Aorta (tissue), 5 donors: ENCODE results near the gene OR2T11. TPM values are rescaled to one million over a fixed set of nuclear protein-coding genes. Genes with fewer than 3 reads are reported as not detected.
"Not testable (repeated sequence)": the region's sequence is repeated elsewhere in the genome, so short reads cannot be mapped to it uniquely, and the experiment has no call there.

ENCODE experiments used
- ATAC-seq: fragments of 200-7000 bp; cut with Tn5 transposase; one replicate; pipeline ENCODE4 v1.9.1; 2022; ENCODE audit warnings: moderate library complexity; ENCODE audit not compliant: low FRiP score
- DNase-seq, 2 donors: peaks; one replicate each; pipeline ENCODE4 v3.0.0-alpha.2; 2020
- H3K27ac ChIP-seq, 2 donors: one replicate each; pipeline ENCODE4 v1.5.1; 2013; ENCODE audit warnings: low read length in 2 of 2, mild to moderate bottlenecking in 2 of 2, moderate library complexity in 2 of 2, control low read depth in 1 of 2, inconsistent platforms in 1 of 2, low read depth in 1 of 2
- H3K27me3 ChIP-seq, 2 donors: one replicate each; pipeline ENCODE4 v1.6.1; 2013; ENCODE audit warnings: control low read depth in 1 of 2, low read length in 1 of 2, mild to moderate bottlenecking in 1 of 2, moderate library complexity in 1 of 2; ENCODE audit not compliant: insufficient read depth in 2 of 2, control insufficient read depth in 1 of 2
- H3K36me3 ChIP-seq, 2 donors: one replicate each; pipeline ENCODE4 v1.6.1; 2013; ENCODE audit warnings: control low read depth in 1 of 2, low read length in 1 of 2, mild to moderate bottlenecking in 1 of 2; ENCODE audit not compliant: insufficient read depth in 2 of 2, control insufficient read depth in 1 of 2
- H3K4me1 ChIP-seq, 2 donors: one replicate each; pipeline ENCODE4 v1.6.1; 2013; ENCODE audit warnings: low read length in 2 of 2, control low read depth in 1 of 2, mild to moderate bottlenecking in 1 of 2, moderate library complexity in 1 of 2; ENCODE audit not compliant: insufficient read depth in 2 of 2, control insufficient read depth in 1 of 2
- H3K4me3 ChIP-seq, 2 donors: one replicate each; pipeline ENCODE4 v1.5.1; 2013; ENCODE audit warnings: low read length in 2 of 2, control low read depth in 1 of 2, mild to moderate bottlenecking in 1 of 2
- H3K9me3 ChIP-seq: one replicate; pipeline ENCODE4 v1.6.1; 2013; ENCODE audit warnings: mild to moderate bottlenecking, low read length; ENCODE audit not compliant: control insufficient read depth
- WGBS, 2 donors: extraction: QIAGEN DNeasy Blood & Tissue Kit; methylation state at CpG; one replicate each; pipeline ENCODE4 v1.1.7; 2013; 5-methylcytosine and 5-hydroxymethylcytosine counted together
- intact Hi-C, 2 donors: fragments of 100-400 bp; cut with DNase I; formaldehyde crosslinking; loops; one replicate each; pipeline versions ENCODE4 v1.14.2 to v1.15.0; 2022
- long read RNA-seq, 2 donors: library from polyadenylated mRNA; unstranded; transcript quantifications; one replicate each; pipeline ENCODE4 v2.0.0, GENCODE V29; 2020 to 2021
- polyA plus RNA-seq, 2 donors: library from polyadenylated mRNA; stranded (reverse); fragments of 200-250 nt; gene quantifications; one replicate each; pipeline ENCODE4 v1.2.3, GENCODE V29; 2013
- total RNA-seq, 2 donors: library from RNA; stranded (reverse); fragmentation: NEBNext Ultra II Directional; extraction: Animal tissue kit (Norgen Biotek cat#: 25700); gene quantifications; one replicate each; pipeline ENCODE4 v1.2.1, GENCODE V29; 2021
- donor health status: healthy with polysubstance abuse.
- donor health status: Bipolar disorder and iron deficiency.
- donor health status: DM: no; HTN: no; CAD: no.
- donor health status: DM: no; HTN: no; CAD: no.
- donor health status: DM: yes; HTN: yes; CAD: no.

OR2T11 gene, protein sequence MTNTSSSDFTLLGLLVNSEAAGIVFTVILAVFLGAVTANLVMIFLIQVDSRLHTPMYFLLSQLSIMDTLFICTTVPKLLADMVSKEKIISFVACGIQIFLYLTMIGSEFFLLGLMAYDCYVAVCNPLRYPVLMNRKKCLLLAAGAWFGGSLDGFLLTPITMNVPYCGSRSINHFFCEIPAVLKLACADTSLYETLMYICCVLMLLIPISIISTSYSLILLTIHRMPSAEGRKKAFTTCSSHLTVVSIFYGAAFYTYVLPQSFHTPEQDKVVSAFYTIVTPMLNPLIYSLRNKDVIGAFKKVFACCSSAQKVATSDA
- total RNA-seq: not detected
- not detected for polyA plus RNA-seq
- long read RNA-seq, donor 1: 0 reads
- long read RNA-seq, donor 2: 0 reads

DNA sequence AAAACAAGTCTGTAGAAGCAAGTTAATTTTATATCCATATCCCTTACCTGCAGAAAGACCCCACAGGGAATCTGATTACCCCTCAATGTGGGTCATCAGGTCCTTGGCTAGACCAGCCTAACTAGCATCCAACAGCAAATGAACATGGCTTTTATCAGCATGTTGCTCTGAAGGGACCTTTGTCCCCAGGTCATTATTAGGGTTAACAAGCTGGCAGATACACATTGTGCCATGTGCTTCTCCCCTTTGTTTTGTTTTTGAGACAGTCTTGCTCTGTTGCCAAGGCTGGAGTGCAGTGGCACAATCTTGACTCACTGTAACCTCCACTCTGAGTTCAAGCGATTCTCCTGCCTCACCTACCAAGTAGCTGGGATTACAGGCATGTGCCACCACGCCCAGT, at the start of gene OR2T11:
OR2T11 (minus strand) TSS at position 101 of the 400 bp plus-strand sequence. CDS start 7,963 bp downstream, outside the sequence.
- H3K36me3 ChIP-seq, H3K9me3 ChIP-seq, H3K4me3 ChIP-seq, H3K27ac ChIP-seq, intact Hi-C loops, H3K4me1 ChIP-seq, DNase-seq, H3K27me3 ChIP-seq, ATAC-seq: not testable (repeated sequence)
- WGBS, 2 donors: no CpG with 5 or more reads among the region's 2 CpGs

DNA sequence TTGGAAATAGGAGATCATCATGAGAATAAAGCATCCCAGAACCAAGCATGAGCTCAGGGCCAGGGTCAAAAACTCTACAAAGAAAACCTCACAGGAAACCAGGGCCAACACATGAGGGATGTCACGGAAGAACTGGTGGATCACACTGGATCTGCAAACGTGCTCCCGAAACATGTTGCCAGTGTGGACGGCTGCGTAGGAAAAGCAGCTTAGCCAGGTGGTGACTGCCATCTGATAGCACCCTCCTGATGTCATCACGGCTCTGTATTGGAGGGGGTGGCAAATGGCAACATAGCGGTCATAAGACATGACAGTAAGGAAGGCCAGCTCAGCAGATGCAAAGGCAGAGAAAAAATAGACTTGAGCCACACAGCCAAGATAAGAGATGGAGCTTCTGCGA, 46.8 kb upstream of the OR2T11 start:
- Histone ChIP-seq H3K27ac (no peak overlapping the region), H3K4me3 (no peak overlapping the region), H3K27me3 (peaks cover 0 to 1% of the 10 kb centered on the region in 2 donors), H3K36me3 (no peaks in the 10 kb centered on the region), H3K9me3 (no peaks in the 10 kb centered on the region), H3K4me1 (no peaks in the 10 kb centered on the region)
- ATAC-seq: no peak
- intact Hi-C loops: loop anchor here in 1 of 2 donors (10.0 kb wide), 1 partner anchor 57 kb away; no protein-coding TSS in a partner anchor
- DNase-seq: no peak
- WGBS, 2 donors: 82 to 83% methylated on average over 8 of the region's 8 CpGs

DNA sequence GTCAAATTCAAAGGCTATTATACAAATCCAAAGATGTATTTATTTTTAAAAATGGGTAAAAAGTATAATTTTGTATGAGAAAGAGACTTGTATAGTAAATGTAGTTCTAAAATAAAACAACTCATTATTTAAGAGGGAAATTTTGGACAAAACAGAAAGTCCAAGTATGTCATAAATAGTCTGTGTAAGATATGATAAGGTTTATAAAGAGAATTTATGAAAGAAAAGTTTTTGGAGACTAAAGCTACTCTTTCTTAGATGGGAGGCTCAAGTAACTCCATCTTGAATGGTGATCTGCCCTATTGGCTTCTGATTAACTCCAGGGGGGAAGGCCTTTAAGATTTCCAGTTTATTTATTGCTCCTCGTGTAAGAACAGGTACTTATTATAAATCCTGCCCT, 35.1 kb upstream of the OR2T11 start:
- Histone ChIP-seq H3K36me3 (no peaks in the 10 kb centered on the region), H3K4me1 (no peaks in the 10 kb centered on the region), H3K27me3 (no peaks in the 10 kb centered on the region), H3K4me3 (no peak overlapping the region), H3K9me3 (no peaks in the 10 kb centered on the region), H3K27ac (no peak overlapping the region)
- no peak for DNase-seq
- ATAC-seq: no peak
- intact Hi-C loops: no loop called here
- WGBS, 2 donors: 55 to 56% methylated on average over 1 of the region's 1 CpG

DNA sequence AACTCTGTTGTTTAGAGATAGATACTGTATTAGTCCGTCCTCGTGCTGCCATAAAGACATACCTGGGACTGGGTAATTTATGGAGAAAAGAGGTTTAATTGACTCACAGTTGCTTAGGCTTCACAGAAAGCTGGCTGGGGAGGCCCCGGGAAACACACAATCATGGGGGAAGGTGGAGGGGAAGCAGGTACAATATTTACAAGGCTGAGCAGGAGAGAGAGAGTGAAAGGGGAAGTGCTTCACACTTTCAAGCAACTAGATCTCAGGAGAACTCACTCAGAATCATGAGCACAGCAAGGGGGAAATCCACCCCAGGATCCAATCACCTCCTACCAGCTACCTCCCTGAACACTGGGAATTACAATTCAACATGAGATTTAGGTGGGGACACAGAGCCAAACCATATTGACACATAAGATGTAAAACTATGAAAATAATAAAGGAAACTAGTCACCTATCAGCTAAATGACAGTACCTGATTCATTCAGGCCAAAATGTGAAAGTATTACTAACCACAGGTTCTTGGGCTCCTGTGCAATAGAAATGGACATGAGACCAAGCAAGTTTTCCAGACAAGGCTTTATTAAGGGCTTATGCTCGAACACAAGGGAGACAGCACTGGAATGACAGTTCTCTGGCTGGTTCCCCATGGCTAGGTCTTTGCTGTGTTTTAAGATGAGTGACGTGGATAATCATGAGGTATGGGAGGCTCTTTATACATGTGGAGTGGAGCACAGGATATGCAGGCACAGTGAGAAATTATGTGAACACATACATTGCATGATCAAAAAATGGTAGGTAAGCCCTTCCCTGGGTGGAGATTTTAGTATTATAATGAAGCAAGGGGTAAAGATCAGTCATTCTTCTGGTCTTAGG, 28.8 kb upstream of the OR2T11 start:
- DNase-seq, H3K27me3 ChIP-seq, H3K9me3 ChIP-seq, H3K27ac ChIP-seq, ATAC-seq, H3K36me3 ChIP-seq, intact Hi-C loops, H3K4me1 ChIP-seq, H3K4me3 ChIP-seq: not testable (repeated sequence)
- WGBS, 2 donors: 71% methylated on average over 5 of the region's 5 CpGs

DNA sequence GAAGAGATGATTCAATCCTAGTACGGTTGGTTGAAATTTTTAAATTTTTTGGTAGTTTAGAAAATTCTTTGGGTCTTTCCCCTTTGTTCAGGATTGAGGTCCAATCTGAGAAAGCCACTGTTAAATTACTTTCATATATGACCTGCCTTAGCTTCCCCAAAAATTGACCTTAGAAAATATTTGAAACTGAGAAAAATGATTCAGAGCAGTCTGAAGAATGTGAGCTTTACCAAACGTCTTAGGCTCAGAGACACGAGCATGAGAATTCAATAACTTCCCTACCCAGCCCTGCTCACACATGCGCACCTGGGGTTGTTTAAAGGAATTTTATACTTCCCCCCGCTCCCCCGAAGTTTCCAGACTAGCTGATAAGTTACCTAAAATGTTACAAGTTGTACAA, 21.9 kb upstream of the OR2T11 start:
- H3K36me3 ChIP-seq, DNase-seq, H3K27me3 ChIP-seq, ATAC-seq, H3K4me1 ChIP-seq, H3K27ac ChIP-seq, H3K4me3 ChIP-seq, H3K9me3 ChIP-seq: not testable (repeated sequence)
- 82 to 93% methylated on average over 1 to 4 of the region's 6 CpGs for WGBS, 2 donors
- intact Hi-C loops: loop anchor here in 1 of 2 donors (10.0 kb wide), 1 partner anchor 212 kb away; the partner anchor contains the start of gene OR2T2

DNA sequence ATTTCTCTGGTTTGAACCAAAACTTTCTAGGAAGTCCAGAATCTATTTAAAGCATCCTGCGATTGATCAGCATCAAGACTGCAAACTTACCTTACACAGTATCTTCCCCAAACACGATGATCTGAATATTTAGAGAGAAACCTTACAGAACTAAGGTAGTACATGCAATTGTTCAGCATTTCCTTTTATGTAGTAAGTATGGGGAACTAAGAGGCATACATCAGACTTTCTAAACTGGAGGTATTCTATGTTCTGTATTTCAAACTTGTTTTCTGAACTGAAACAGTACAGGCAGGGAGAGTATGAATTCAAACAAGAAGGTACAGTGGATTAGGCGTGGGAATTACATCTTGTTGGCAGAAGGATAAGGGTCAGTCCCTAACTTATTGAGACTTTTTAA, 20.5 kb upstream of the OR2T11 start, which contains the start of gene OR2T27:
OR2T27 (minus strand) TSS at position 175 of the 400 bp plus-strand sequence. CDS start 4,644 bp downstream, outside the sequence.
- H3K27me3 ChIP-seq, H3K4me1 ChIP-seq, DNase-seq, ATAC-seq, H3K4me3 ChIP-seq, H3K9me3 ChIP-seq, H3K36me3 ChIP-seq, H3K27ac ChIP-seq: not testable (repeated sequence)
- whole genome bisulfite sequencing, 2 donors: no CpG with 5 or more reads among the region's 3 CpGs
- intact Hi-C loops: loop anchor here in 1 of 2 donors (10.0 kb wide), 1 partner anchor 211 kb away; the partner anchor contains the start of gene OR2T2

DNA sequence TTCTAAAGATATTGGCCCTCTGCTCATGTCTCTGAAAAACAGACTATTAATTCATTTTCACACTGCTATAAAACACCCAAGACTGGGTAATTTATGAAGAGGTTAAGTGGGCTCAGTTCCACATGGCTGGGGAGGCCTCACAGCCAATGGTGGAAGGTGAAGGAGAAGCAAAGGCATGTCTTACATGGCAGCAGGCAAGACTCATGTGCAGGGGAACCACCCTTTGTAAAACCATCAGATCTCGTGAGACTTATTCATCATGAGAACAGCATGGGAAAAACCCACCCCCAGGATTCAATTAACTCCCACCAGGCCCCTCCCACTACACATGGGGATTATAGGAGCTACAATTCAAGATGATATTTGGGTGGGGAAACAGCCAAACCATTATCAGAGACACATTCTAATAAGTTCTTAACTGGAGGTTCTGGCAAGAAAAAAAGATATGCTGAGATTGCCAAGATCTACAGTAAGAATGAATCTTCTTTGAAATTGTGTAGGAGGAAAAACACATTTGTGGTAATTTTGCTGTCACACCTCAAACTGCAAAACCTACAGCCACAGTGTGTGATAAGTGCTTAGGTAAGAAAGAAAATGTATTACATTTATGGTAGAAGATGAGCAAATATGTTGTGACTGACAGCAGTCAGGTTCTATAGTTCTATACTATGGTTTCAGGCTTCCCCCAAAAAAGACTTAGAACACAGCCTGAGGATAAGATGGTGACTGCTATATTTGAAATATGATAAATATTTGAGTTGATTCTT, 14.1 kb upstream of the OR2T11 start:
- no CpG with 5 or more reads among the region's 1 CpG for WGBS, 2 donors
- H3K27me3 ChIP-seq, H3K9me3 ChIP-seq, H3K27ac ChIP-seq, ATAC-seq, H3K4me3 ChIP-seq, H3K4me1 ChIP-seq, H3K36me3 ChIP-seq, intact Hi-C loops, DNase-seq: not testable (repeated sequence)

DNA sequence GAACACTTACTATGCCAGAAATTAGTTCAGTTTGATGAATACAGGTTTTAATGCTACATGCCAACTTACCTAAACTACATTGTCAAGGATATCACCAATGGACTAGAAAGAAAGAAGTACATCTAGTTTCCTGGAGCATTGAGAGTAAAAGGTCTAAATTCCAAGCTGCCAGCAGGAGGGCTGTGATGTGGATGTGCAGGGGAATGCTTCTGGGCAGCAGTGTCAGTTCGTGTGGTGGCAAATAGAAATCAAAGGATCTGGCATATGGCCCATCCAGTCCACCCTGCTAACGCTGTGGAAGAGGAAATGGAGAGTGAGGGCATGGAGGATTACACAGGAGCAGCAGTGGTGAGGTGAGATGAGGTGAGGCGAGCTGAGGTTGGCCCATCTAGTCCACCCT, 10.3 kb upstream of the OR2T11 start, which contains the start of gene OR2T35:
OR2T35 (minus strand) TSS at position 101 of the 400 bp plus-strand sequence. CDS start 6,020 bp downstream, outside the sequence.
- intact Hi-C loops, H3K9me3 ChIP-seq, H3K4me3 ChIP-seq, H3K27me3 ChIP-seq, ATAC-seq, H3K4me1 ChIP-seq, H3K36me3 ChIP-seq, DNase-seq, H3K27ac ChIP-seq: not testable (repeated sequence)
- 57 to 63% methylated on average over 1 to 2 of the region's 3 CpGs for WGBS, 2 donors
